CD14-positive monocyte (primary cell): ENCODE results near the gene TIMM17B. TPM values are rescaled to one million over a fixed set of nuclear protein-coding genes. Genes with fewer than 3 reads are reported as not detected.
A peak's percentile ranks its signal among the peaks of the same experiment; 100 is the strongest.

Source experiments
- DNase-seq, 3 donors: peaks; one replicate each; pipeline ENCODE4 v3.0.0-alpha.2; 2011 to 2022
- H2AFZ ChIP-seq: 2 replicates; pipeline ENCODE4 v1.6.0; 2012; ENCODE audit warnings: mild to moderate bottlenecking, low read depth, low read length, inconsistent platforms; ENCODE audit not compliant: insufficient read depth, poor library complexity, severe bottlenecking
- H3K27ac ChIP-seq, 2 donors: 1 replicate in 1 of 2; 2 replicates in 1 of 2; pipeline ENCODE4 v1.5.1; 2012 to 2013; ENCODE audit warnings: low read length in 2 of 2, control low read depth in 1 of 2, inconsistent platforms in 1 of 2, low read depth in 1 of 2, mild to moderate bottlenecking in 1 of 2
- H3K27me3 ChIP-seq, 2 donors: one replicate each; pipeline versions ENCODE4 v1.6.0 to v1.6.1; 2011 to 2013; ENCODE audit warnings: low read length in 2 of 2; ENCODE audit not compliant: control insufficient read depth in 2 of 2, insufficient read depth in 2 of 2
- H3K36me3 ChIP-seq, 2 donors: replicated peaks in 1 of 2; 1 replicate in 1 of 2; 2 replicates in 1 of 2; pipeline versions ENCODE4 v1.5.1 to v1.6.1; 2012 to 2013; ENCODE audit warnings: low read length in 2 of 2, control low read depth in 1 of 2, inconsistent platforms in 1 of 2, mild to moderate bottlenecking in 1 of 2; ENCODE audit not compliant: insufficient read depth in 2 of 2, control insufficient read depth in 1 of 2
- H3K4me1 ChIP-seq, 2 donors: 1 replicate in 1 of 2; 2 replicates in 1 of 2; pipeline versions ENCODE4 v1.5.1 to v1.6.1; 2012 to 2013; ENCODE audit warnings: low read length in 2 of 2, control low read depth in 1 of 2, inconsistent platforms in 1 of 2, mild to moderate bottlenecking in 1 of 2, moderate library complexity in 1 of 2; ENCODE audit not compliant: insufficient read depth in 2 of 2, control insufficient read depth in 1 of 2
- H3K4me2 ChIP-seq: replicated peaks from 2 replicates; pipeline ENCODE3; 2012; ENCODE audit warnings: low read length, moderate library complexity, mild to moderate bottlenecking; ENCODE audit not compliant: poor library complexity, severe bottlenecking; ENCODE audit errors: extremely low read depth
- H3K4me3 ChIP-seq, 3 experiments: fragments of 200-600 bp in 1 of 3; sonication (generic) in 1 of 3; replicated peaks in 1 of 3; 1 replicate in 2 of 3; 2 replicates in 1 of 3; pipeline ENCODE4 v1.5.1; 2011 to 2013; ENCODE audit warnings: low read length in 3 of 3, mild to moderate bottlenecking in 3 of 3, control low read depth in 2 of 3, low read depth in 2 of 3, inconsistent platforms in 1 of 3, moderate library complexity in 1 of 3
- H3K79me2 ChIP-seq: 2 replicates; pipeline ENCODE4 v1.6.0; 2012; ENCODE audit warnings: mild to moderate bottlenecking, control low read depth, inconsistent platforms, low read length, moderate library complexity; ENCODE audit not compliant: insufficient read depth
- H3K9ac ChIP-seq: 2 replicates; pipeline ENCODE4 v1.6.0; 2017; ENCODE audit warnings: low read length, mild to moderate bottlenecking; ENCODE audit not compliant: insufficient read depth, poor library complexity, severe bottlenecking
- H3K9me3 ChIP-seq, 2 donors: replicated peaks in 1 of 2; 1 replicate in 1 of 2; 2 replicates in 1 of 2; pipeline versions ENCODE4 v1.5.1 to v1.6.1; 2012 to 2013; ENCODE audit warnings: low read length in 2 of 2, control low read depth in 1 of 2; ENCODE audit not compliant: control insufficient read depth in 1 of 2, insufficient read depth in 1 of 2
- H4K20me1 ChIP-seq: 2 replicates; pipeline ENCODE4 v1.6.0; 2012; ENCODE audit warnings: mild to moderate bottlenecking, low read length, control low read depth, moderate library complexity; ENCODE audit not compliant: insufficient read depth
- H3K27ac Mint-ChIP-seq, 7 donors: one replicate each; pipeline ENCODE4 v1.8.0; 2020; ENCODE audit warnings: mild to moderate bottlenecking in 7 of 7, mixed read lengths in 7 of 7, moderate library complexity in 6 of 7, inconsistent platforms in 2 of 7
- H3K27me3 Mint-ChIP-seq, 3 donors: one replicate each; pipeline ENCODE4 v1.8.0; 2021 to 2022; ENCODE audit warnings: low read depth in 3 of 3, mild to moderate bottlenecking in 3 of 3, mixed read lengths in 3 of 3, moderate library complexity in 3 of 3, inconsistent platforms in 1 of 3
- H3K36me3 Mint-ChIP-seq, 2 donors: one replicate each; pipeline ENCODE4 v1.8.0; 2020; ENCODE audit warnings: mixed read lengths in 2 of 2, inconsistent platforms in 1 of 2, mild to moderate bottlenecking in 1 of 2
- H3K4me1 Mint-ChIP-seq: one replicate; pipeline ENCODE4 v1.8.0; 2020; ENCODE audit warnings: mild to moderate bottlenecking, mixed read lengths
- H3K4me3 Mint-ChIP-seq, 2 donors: one replicate each; pipeline ENCODE4 v1.8.0; 2020; ENCODE audit warnings: mild to moderate bottlenecking in 2 of 2, mixed read lengths in 2 of 2, moderate library complexity in 1 of 2
- H3K9me3 Mint-ChIP-seq, 7 donors: one replicate each; pipeline ENCODE4 v1.8.0; 2020 to 2022; ENCODE audit warnings: mixed read lengths in 7 of 7, mild to moderate bottlenecking in 6 of 7, moderate library complexity in 6 of 7, inconsistent platforms in 2 of 7
- CTCF ChIP-seq: fragments of 200-600 bp; IDR thresholded peaks from one replicate; pipeline ENCODE4 v1.8.0; 2022; ENCODE audit warnings: antibody characterized with exemption, mild to moderate bottlenecking
- WGBS: methylation state at CpG from one replicate; pipeline ENCODE4 v1.1.5; 2013; ENCODE audit warnings: missing lambda C conversion rate; ENCODE audit not compliant: insufficient coverage; 5-methylcytosine and 5-hydroxymethylcytosine counted together
- intact Hi-C, 2 donors: fragments of 100-400 bp; cut with micrococcal nuclease; formaldehyde crosslinking; loops; one replicate each; pipeline versions ENCODE4 v1.15.0 to v1.15.1; 2023
- polyA plus RNA-seq, 3 donors: library from polyadenylated mRNA; depleted of rRNA in 1 of 3; unstranded in 2 of 3; stranded (reverse) in 1 of 3; fragments of 300-500 nt in 2 of 3; fragments of >200 nt in 1 of 3; fragmentation: Illumina TruSeq in 2 of 3; gene quantifications; 1 replicate in 2 of 3; 2 replicates in 1 of 3; pipeline ENCODE4 v1.2.3, GENCODE V29; 2012 to 2021

TIMM17B gene
- polyA plus RNA-seq, 3 donors: 52.2 to 86.9 (median 86.8) TPM

GRCh38 chrX:48910926-48911411, 13.4 kb upstream of the TIMM17B start:
- Mint-ChIP-seq H3K9me3 (peaks cover 0 to 5% (median 1%) of the 10 kb centered on the region in 7 donors), H3K36me3 (peaks cover 21 to 32% of the 10 kb centered on the region in 2 donors), H3K27me3 (peaks cover 0 to 13% (median 0%) of the 10 kb centered on the region in 3 donors), H3K4me3 (peak overlapping the region; percentile 89 to 93), H3K4me1 (peaks cover 17% of the 10 kb centered on the region), H3K27ac (peak overlapping the region; percentile 89 to 97 (median 93))
- Histone ChIP-seq H2AFZ (peak overlapping the region; percentile 64), H3K27ac (peak overlapping the region; percentile 74 to 83), H3K4me2 (peak overlapping the region; percentile 80), H3K4me3 (peak overlapping the region; percentile 77 to 90 (median 86)), H4K20me1 (no peaks in the 10 kb centered on the region), H3K79me2 (peaks cover 17% of the 10 kb centered on the region), H3K9ac (peak overlapping the region; percentile 66), H3K36me3 (peaks cover 10 to 38% of the 10 kb centered on the region in 2 donors), H3K4me1 (peaks cover 15 to 17% of the 10 kb centered on the region in 2 donors), H3K9me3 (no peaks in the 10 kb centered on the region), H3K27me3 (no peaks in the 10 kb centered on the region)
- 0% methylated on average over 4 of the region's 12 CpGs for WGBS
- TF ChIP-seq CTCF: no peak
- peak; percentile 24 to 51 (median 36) for DNase-seq
- intact Hi-C loops: loop anchor here (10.0 kb wide), 2 partner anchors 134 to 226 kb away; partner anchors contain the start of genes TFE3 (in 1 of the 2) and WAS (in 1 of the 2)

GRCh38 chrX:48909703-48910294, 12.2 kb upstream of the TIMM17B start:
- Histone ChIP-seq H3K27me3 (no peaks in the 10 kb centered on the region), H3K79me2 (peaks cover 17% of the 10 kb centered on the region), H3K4me3 (no peak overlapping the region), H3K9me3 (no peaks in the 10 kb centered on the region), H3K27ac (no peak overlapping the region), H3K36me3 (peaks cover 11 to 37% of the 10 kb centered on the region in 2 donors), H3K4me2 (no peak overlapping the region), H2AFZ (no peak overlapping the region), H3K4me1 (peaks cover 15 to 17% of the 10 kb centered on the region in 2 donors), H4K20me1 (no peaks in the 10 kb centered on the region), H3K9ac (no peak overlapping the region)
- intact Hi-C loops: loop anchor here (10.0 kb wide), 2 partner anchors 135 to 225 kb away; partner anchors contain the start of genes TFE3 (in 1 of the 2) and WAS (in 1 of the 2)
- Mint-ChIP-seq H3K36me3 (peaks cover 20 to 32% of the 10 kb centered on the region in 2 donors), H3K4me3 (no peak overlapping the region), H3K27ac (no peak overlapping the region), H3K4me1 (peaks cover 17% of the 10 kb centered on the region), H3K27me3 (peaks cover 0 to 13% (median 0%) of the 10 kb centered on the region in 3 donors), H3K9me3 (peaks cover 0 to 5% (median 1%) of the 10 kb centered on the region in 7 donors)
- DNase-seq: no peak
- 100% methylated on average over 1 of the region's 17 CpGs for WGBS
- no peak for TF ChIP-seq CTCF
